GM21786 (cell line): ENCODE results near the gene DAD1.

ENCODE experiments used
- ATAC-seq: cut with Tn5 transposase; IDR thresholded peaks from one replicate; pipeline ENCODE4 v1.9.1; 2021; ENCODE audit not compliant: unreplicated experiment

The DAD1 gene

GRCh38 chr14:22539831-22540230 lies 49.2 kb downstream of the DAD1 start:
- no peak for ATAC-seq

GRCh38 chr14:22538671-22539228 lies 50.3 kb downstream of the DAD1 start:
- no peak for ATAC-seq

GRCh38 chr14:22537436-22538310 lies 51.4 kb downstream of the DAD1 start:
- ATAC-seq: no peak

GRCh38 chr14:22536853-22537338 lies 52.1 kb downstream of the DAD1 start:
- ATAC-seq: peak; percentile 86

- ATAC-seq: no peak
Measured at GRCh38 chr14:22535916-22536315, 53.1 kb downstream of the DAD1 start.

GRCh38 chr14:22535126-22535525 lies 53.9 kb downstream of the DAD1 start:
- no peak for ATAC-seq

GRCh38 chr14:22534547-22534946 lies 54.5 kb downstream of the DAD1 start:
- no peak for ATAC-seq

GRCh38 chr14:22533739-22534359 lies 55.2 kb downstream of the DAD1 start:
- no peak for ATAC-seq

- ATAC-seq: no peak
Measured at GRCh38 chr14:22533057-22533704, 55.8 kb downstream of the DAD1 start.

GRCh38 chr14:22532345-22533056 lies 56.5 kb downstream of the DAD1 start:
- ATAC-seq: no peak

- ATAC-seq: peak; percentile 65
Measured at GRCh38 chr14:22531451-22532344, 57.3 kb downstream of the DAD1 start.

GRCh38 chr14:22530127-22530526 lies 58.9 kb downstream of the DAD1 start:
- no peak for ATAC-seq

GRCh38 chr14:22526744-22527143 lies 62.3 kb downstream of the DAD1 start:
- no peak for ATAC-seq

GRCh38 chr14:22526218-22526617 lies 62.8 kb downstream of the DAD1 start:
- ATAC-seq: no peak

GRCh38 chr14:22524784-22525161 lies 64.3 kb downstream of the DAD1 start:
- ATAC-seq: no peak

GRCh38 chr14:22524115-22524783 lies 64.8 kb downstream of the DAD1 start:
- ATAC-seq: no peak

GRCh38 chr14:22523283-22523682 lies 65.7 kb downstream of the DAD1 start:
- ATAC-seq: no peak

GRCh38 chr14:22522466-22522957 lies 66.5 kb downstream of the DAD1 start:
- no peak for ATAC-seq
